Panc1 (cell line): ENCODE results near the gene C5. TPM values are rescaled to one million over a fixed set of nuclear protein-coding genes. Genes with fewer than 3 reads are reported as not detected.

Experiments used
- ATAC-seq: fragments of 200-7000 bp; cut with Tn5 transposase; 2 replicates; pipeline ENCODE4 v1.9.1; 2020; ENCODE audit warnings: mild to moderate bottlenecking, moderate library complexity
- BruUV-seq: library from RNA; stranded (reverse); fragments of 400-500 nt; replicated peaks from 2 replicates; lab custom pipeline; 2021; lab: Mats Ljungman, UMichigan
- CTCF ChIA-PET: fragments of 300-600 bp; sonication (Branson Sonifier 250); formaldehyde crosslinking; loops from one replicate; lab custom pipeline; 2022; ENCODE audit warnings: antibody characterized with exemption; lab: Charles Lee
- POLR2A ChIA-PET: fragments of 300-600 bp; sonication (Branson Sonifier 250); formaldehyde crosslinking; loops from one replicate; lab custom pipeline; 2022; ENCODE audit warnings: antibody characterized with exemption; lab: Charles Lee
- DNase-seq: peaks from one replicate; pipeline ENCODE4 v3.0.0-alpha.2; 2010; ENCODE audit warnings: low read depth, low spot score
- H3K27ac ChIP-seq: 2 replicates; pipeline ENCODE4 v1.5.1; 2011; ENCODE audit warnings: mild to moderate bottlenecking, low read length, inconsistent platforms
- H3K27me3 ChIP-seq: fragments of 200-500 bp; sonication (Bioruptor generic); 2 replicates; pipeline ENCODE4 v1.6.0; 2014; ENCODE audit warnings: low read length, inconsistent platforms; ENCODE audit not compliant: control insufficient read depth, insufficient read depth
- H3K36me3 ChIP-seq: fragments of 200-500 bp; sonication (Bioruptor generic); 2 replicates; pipeline ENCODE4 v1.5.1; 2014; ENCODE audit warnings: inconsistent platforms, mild to moderate bottlenecking, low read length, moderate library complexity; ENCODE audit not compliant: control insufficient read depth, insufficient read depth
- H3K4me1 ChIP-seq: 2 replicates; pipeline ENCODE4 v1.5.1; 2011; ENCODE audit warnings: inconsistent platforms, mild to moderate bottlenecking, low read length, moderate library complexity; ENCODE audit not compliant: control insufficient read depth, insufficient read depth
- H3K4me3 ChIP-seq, 2 experiments: 2 replicates each; pipeline ENCODE4 v1.5.1; 2011 to 2012; ENCODE audit warnings: low read depth in 2 of 2, low read length in 2 of 2, mild to moderate bottlenecking in 2 of 2, inconsistent platforms in 1 of 2, moderate library complexity in 1 of 2
- H3K9me3 ChIP-seq: fragments of 200-500 bp; sonication (Bioruptor generic); 2 replicates; pipeline ENCODE4 v1.5.1; 2014; ENCODE audit warnings: low read depth, mild to moderate bottlenecking, inconsistent platforms, low read length, moderate library complexity; ENCODE audit not compliant: control insufficient read depth, insufficient read depth
- POLR2AphosphoS5 ChIP-seq: IDR thresholded peaks from 2 replicates; pipeline ENCODE4 v1.6.1; 2012; ENCODE audit warnings: mild to moderate bottlenecking, low read depth, low read length, moderate library complexity
- SIN3A ChIP-seq: IDR thresholded peaks from 2 replicates; pipeline ENCODE4 v1.6.1; 2012; ENCODE audit warnings: low read depth, mild to moderate bottlenecking, low read length, moderate library complexity, borderline replicate concordance; ENCODE audit not compliant: insufficient read depth
- TCF7L2 ChIP-seq: IDR thresholded peaks from 2 replicates; pipeline ENCODE4 v1.6.1; 2011; ENCODE audit warnings: mild to moderate bottlenecking, low read depth, low read length, inconsistent platforms
- in situ Hi-C: cut with HindIII; loops from 2 replicates; pipeline ENCODE4 v1.10.0; 2016; ENCODE audit warnings: low sequenced_read_pairs, low pct_unique_long_range_greater_than_20kb
- intact Hi-C: fragments of 100-400 bp; cut with micrococcal nuclease; formaldehyde crosslinking; loops from one replicate; pipeline ENCODE4 v1.10.0; 2022; ENCODE audit not compliant: unreplicated experiment
- total RNA-seq: library from RNA; stranded (reverse); gene quantifications from one replicate; pipeline ENCODE4 v1.2.1, GENCODE V29; 2021; ENCODE audit not compliant: unreplicated experiment
- TF ChIP-seq, protein P1 (sequence below): fragments of 450-650 bp; IDR thresholded peaks from 2 replicates; pipeline ENCODE4 v1.5.1; 2017; ENCODE audit warnings: mild to moderate bottlenecking
- TF ChIP-seq, protein P2 (sequence below), 2 experiments: IDR thresholded peaks; 2 replicates each; pipeline ENCODE4 v1.6.1; 2011 to 2012; ENCODE audit warnings: low read depth in 2 of 2, control low read depth in 1 of 2, low read length in 1 of 2, mild to moderate bottlenecking in 1 of 2, moderate library complexity in 1 of 2; ENCODE audit not compliant: insufficient read depth in 1 of 2

Gene C5
- total RNA-seq, 1 experiment from 2014 or later, result 1.6 TPM

DNA sequence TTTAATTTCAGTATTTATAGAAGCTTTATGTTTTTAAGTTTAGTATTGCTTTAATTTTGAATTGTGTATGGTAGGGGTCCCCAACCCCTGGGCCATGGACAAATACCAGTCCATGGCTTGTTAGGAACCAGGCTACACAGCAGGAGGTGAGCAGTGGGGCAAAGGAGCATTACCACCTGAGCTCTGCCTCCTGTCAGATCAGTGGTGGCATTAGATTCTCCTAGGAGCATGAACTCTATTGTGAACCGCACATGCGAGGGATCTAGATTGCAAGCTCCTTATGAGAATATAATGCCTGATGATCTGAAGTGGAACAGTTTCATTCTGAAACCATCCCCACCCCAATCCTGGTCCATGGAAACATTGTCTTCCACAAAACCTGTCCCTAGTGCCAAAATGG, 1.9 kb downstream of the C5 start:
- DNase-seq (no peak), ATAC-seq (no peak)
- H3K4me1 ChIP-seq, result no peaks in the 10 kb centered on the region
- no peak for TF ChIP-seq TCF7L2
- no peak for TF ChIP-seq POLR2AphosphoS5
- TF ChIP-seq, protein P1, sequence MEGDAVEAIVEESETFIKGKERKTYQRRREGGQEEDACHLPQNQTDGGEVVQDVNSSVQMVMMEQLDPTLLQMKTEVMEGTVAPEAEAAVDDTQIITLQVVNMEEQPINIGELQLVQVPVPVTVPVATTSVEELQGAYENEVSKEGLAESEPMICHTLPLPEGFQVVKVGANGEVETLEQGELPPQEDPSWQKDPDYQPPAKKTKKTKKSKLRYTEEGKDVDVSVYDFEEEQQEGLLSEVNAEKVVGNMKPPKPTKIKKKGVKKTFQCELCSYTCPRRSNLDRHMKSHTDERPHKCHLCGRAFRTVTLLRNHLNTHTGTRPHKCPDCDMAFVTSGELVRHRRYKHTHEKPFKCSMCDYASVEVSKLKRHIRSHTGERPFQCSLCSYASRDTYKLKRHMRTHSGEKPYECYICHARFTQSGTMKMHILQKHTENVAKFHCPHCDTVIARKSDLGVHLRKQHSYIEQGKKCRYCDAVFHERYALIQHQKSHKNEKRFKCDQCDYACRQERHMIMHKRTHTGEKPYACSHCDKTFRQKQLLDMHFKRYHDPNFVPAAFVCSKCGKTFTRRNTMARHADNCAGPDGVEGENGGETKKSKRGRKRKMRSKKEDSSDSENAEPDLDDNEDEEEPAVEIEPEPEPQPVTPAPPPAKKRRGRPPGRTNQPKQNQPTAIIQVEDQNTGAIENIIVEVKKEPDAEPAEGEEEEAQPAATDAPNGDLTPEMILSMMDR, result no peak
- no peak for TF ChIP-seq SIN3A
- TF ChIP-seq, protein P2, sequence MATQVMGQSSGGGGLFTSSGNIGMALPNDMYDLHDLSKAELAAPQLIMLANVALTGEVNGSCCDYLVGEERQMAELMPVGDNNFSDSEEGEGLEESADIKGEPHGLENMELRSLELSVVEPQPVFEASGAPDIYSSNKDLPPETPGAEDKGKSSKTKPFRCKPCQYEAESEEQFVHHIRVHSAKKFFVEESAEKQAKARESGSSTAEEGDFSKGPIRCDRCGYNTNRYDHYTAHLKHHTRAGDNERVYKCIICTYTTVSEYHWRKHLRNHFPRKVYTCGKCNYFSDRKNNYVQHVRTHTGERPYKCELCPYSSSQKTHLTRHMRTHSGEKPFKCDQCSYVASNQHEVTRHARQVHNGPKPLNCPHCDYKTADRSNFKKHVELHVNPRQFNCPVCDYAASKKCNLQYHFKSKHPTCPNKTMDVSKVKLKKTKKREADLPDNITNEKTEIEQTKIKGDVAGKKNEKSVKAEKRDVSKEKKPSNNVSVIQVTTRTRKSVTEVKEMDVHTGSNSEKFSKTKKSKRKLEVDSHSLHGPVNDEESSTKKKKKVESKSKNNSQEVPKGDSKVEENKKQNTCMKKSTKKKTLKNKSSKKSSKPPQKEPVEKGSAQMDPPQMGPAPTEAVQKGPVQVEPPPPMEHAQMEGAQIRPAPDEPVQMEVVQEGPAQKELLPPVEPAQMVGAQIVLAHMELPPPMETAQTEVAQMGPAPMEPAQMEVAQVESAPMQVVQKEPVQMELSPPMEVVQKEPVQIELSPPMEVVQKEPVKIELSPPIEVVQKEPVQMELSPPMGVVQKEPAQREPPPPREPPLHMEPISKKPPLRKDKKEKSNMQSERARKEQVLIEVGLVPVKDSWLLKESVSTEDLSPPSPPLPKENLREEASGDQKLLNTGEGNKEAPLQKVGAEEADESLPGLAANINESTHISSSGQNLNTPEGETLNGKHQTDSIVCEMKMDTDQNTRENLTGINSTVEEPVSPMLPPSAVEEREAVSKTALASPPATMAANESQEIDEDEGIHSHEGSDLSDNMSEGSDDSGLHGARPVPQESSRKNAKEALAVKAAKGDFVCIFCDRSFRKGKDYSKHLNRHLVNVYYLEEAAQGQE (IDR thresholded peaks at IDR 0.05; ENCODE audit: insufficient read depth in 1 of 2, low read depth in 2 of 2, low read length in 1 of 2), result no peak
- intact Hi-C loops, result no loop called here
- no peaks in the 10 kb centered on the region for H3K36me3 ChIP-seq
- POLR2A ChIA-PET, result no interaction called here
- CTCF ChIA-PET, result no interaction called here
- in situ Hi-C loops, result no loop called here
- no peaks in the 10 kb centered on the region for H3K9me3 ChIP-seq
- BruUV-seq, result no TSS peak
- H3K27ac ChIP-seq, result no peak overlapping the region
- no peaks in the 10 kb centered on the region for H3K27me3 ChIP-seq
- no peak overlapping the region for H3K4me3 ChIP-seq

DNA sequence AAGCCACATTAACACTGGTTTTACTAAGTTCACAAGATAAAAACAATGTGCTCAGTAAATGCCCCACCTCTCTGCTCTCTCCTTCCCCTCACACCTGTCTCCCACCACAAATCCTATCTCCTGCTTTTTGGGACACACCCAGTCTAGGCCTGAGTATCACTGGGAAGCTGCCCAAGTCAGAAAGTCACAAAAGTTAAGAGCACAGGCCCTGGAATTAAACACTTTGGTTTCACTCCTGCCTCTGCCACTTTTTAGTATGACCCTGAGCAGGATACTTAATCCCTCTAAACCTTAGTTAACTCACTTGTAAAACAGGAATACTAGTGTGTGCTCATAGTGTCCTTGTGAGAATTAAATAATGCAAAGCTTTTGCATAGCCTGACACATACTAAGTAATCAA, 11.3 kb downstream of the C5 start:
- intact Hi-C loops (no loop called here), in situ Hi-C loops (no loop called here)
- Histone ChIP-seq H3K9me3 (no peaks in the 10 kb centered on the region), H3K4me1 (no peaks in the 10 kb centered on the region), H3K36me3 (no peaks in the 10 kb centered on the region), H3K27ac (no peak overlapping the region), H3K27me3 (no peaks in the 10 kb centered on the region), H3K4me3 (no peak overlapping the region)
- no peak for ATAC-seq
- TF ChIP-seq TCF7L2 (no peak), SIN3A (no peak), POLR2AphosphoS5 (no peak)
- TF ChIP-seq, protein P1, result no peak
- TF ChIP-seq, protein P2 (IDR thresholded peaks at IDR 0.05; ENCODE audit: insufficient read depth in 1 of 2, low read depth in 2 of 2, low read length in 1 of 2), result no peak
- CTCF ChIA-PET, result no interaction called here
- no peak for DNase-seq
- no TSS peak for BruUV-seq
- POLR2A ChIA-PET, result no interaction called here
